GM23338 (cell line): Measurements from ENCODE around the gene TBC1D5.

Experiments used
- CREB1 ChIP-seq: fragments of 250-450 bp; sonication (Bioruptor Pico); IDR thresholded peaks from 2 replicates; pipeline ENCODE4 v1.5.0; 2020; ENCODE audit warnings: low read depth, mild to moderate bottlenecking, moderate library complexity
- CTCF ChIP-seq, 2 experiments: fragments of 200-600 bp in 1 of 2; sonication (generic) in 1 of 2; conservative IDR thresholded peaks; 2 replicates each; pipeline versions ENCODE4 v1.5.1 to v1.6.1; 2016 to 2017; ENCODE audit warnings: antibody characterized with exemption in 2 of 2, low read depth in 2 of 2, mild to moderate bottlenecking in 2 of 2, moderate library complexity in 1 of 2
- ETS1 ChIP-seq: IDR thresholded peaks from 2 replicates; pipeline ENCODE4 v1.6.1; 2016; ENCODE audit warnings: antibody characterized with exemption
- EZH2 ChIP-seq: fragments of 200-600 bp; sonication (generic); IDR thresholded peaks from one replicate; pipeline ENCODE4 v1.8.0; 2017; ENCODE audit warnings: antibody characterized with exemption, mild to moderate bottlenecking, low read depth; ENCODE audit not compliant: unreplicated experiment
- EZH2phosphoT487 ChIP-seq: fragments of 200-600 bp; sonication (generic); IDR thresholded peaks from one replicate; pipeline ENCODE4 v1.8.1; 2018; ENCODE audit warnings: antibody characterized with exemption; ENCODE audit not compliant: unreplicated experiment
- JUNB ChIP-seq: IDR thresholded peaks from one replicate; pipeline ENCODE4 v1.6.1; 2016; ENCODE audit warnings: antibody characterized with exemption; ENCODE audit not compliant: unreplicated experiment
- NANOG ChIP-seq: IDR thresholded peaks from 2 replicates; pipeline ENCODE4 v1.6.1; 2016; ENCODE audit warnings: antibody characterized with exemption, borderline replicate concordance
- POLR2AphosphoS5 ChIP-seq: IDR thresholded peaks from 2 replicates; pipeline ENCODE4 v1.6.1; 2016; ENCODE audit warnings: antibody characterized with exemption, low read depth
- REST ChIP-seq: IDR thresholded peaks from one replicate; pipeline ENCODE4 v1.6.1; 2018; ENCODE audit warnings: antibody characterized with exemption; ENCODE audit not compliant: unreplicated experiment
- STAT1 ChIP-seq: IDR thresholded peaks from one replicate; pipeline ENCODE4 v1.6.1; 2016; ENCODE audit warnings: antibody characterized with exemption; ENCODE audit not compliant: unreplicated experiment
- ZNF114 ChIP-seq: fragments of 250-450 bp; sonication (Bioruptor Pico); IDR thresholded peaks from 2 replicates; pipeline ENCODE4 v1.5.0; 2020; ENCODE audit warnings: mild to moderate bottlenecking, moderate library complexity
- ZNF331 ChIP-seq: fragments of 250-450 bp; sonication (Bioruptor Pico); IDR thresholded peaks from 2 replicates; pipeline ENCODE4 v1.5.0; 2020; ENCODE audit warnings: low read depth, mild to moderate bottlenecking, moderate library complexity
- ZNF462 ChIP-seq: fragments of 250-450 bp; sonication (Bioruptor Pico); IDR thresholded peaks from 2 replicates; pipeline ENCODE4 v1.5.0; 2020; ENCODE audit warnings: mild to moderate bottlenecking, moderate library complexity

- no peak for TF ChIP-seq CTCF (conservative IDR thresholded peaks at IDR 0.05; ENCODE audit: low read depth in 2 of 2)
- no peak for TF ChIP-seq EZH2
- no peak for TF ChIP-seq POLR2AphosphoS5
- TF ChIP-seq EZH2phosphoT487, result no peak
- TF ChIP-seq JUNB, result no peak
- TF ChIP-seq REST, result no peak
- no peak for TF ChIP-seq CREB1 (CRISPR knock-in tag)
- TF ChIP-seq ETS1, result no peak
- no peak for TF ChIP-seq ZNF331 (CRISPR knock-in tag)
- TF ChIP-seq STAT1, result no peak
- no peak for TF ChIP-seq ZNF462 (CRISPR knock-in tag)
- TF ChIP-seq ZNF114, result no peak
- TF ChIP-seq NANOG, result no peak
Measured at GRCh38 chr3:17137321-17137826, 605.1 kb downstream of the TBC1D5 start.
